NCI-H1436 (cell line): ENCODE data around the gene GMEB2.
"Not testable (repeated sequence)": the region's sequence is repeated elsewhere in the genome, so short reads cannot be mapped to it uniquely, and the experiment has no call there.

Experiments used
- DNase-seq: peaks from one replicate; lab custom pipeline; 2025; lab: John Stamatoyannopoulos, UW

The GMEB2 gene, protein sequence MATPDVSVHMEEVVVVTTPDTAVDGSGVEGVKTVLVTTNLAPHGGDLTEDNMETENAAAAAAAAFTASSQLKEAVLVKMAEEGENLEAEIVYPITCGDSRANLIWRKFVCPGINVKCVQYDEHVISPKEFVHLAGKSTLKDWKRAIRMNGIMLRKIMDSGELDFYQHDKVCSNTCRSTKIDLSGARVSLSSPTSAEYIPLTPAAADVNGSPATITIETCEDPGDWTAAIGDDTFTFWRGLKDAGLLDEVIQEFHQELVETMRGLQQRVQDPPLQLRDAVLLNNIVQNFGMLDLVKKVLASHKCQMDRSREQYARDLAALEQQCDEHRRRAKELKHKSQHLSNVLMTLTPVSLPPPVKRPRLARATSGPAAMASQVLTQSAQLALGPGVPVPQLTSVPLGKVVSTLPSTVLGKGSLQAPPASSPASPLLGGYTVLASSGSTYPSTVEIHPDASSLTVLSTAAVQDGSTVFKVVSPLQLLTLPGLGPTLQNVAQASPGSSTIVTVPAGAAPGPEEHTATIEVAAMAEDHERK

DNA sequence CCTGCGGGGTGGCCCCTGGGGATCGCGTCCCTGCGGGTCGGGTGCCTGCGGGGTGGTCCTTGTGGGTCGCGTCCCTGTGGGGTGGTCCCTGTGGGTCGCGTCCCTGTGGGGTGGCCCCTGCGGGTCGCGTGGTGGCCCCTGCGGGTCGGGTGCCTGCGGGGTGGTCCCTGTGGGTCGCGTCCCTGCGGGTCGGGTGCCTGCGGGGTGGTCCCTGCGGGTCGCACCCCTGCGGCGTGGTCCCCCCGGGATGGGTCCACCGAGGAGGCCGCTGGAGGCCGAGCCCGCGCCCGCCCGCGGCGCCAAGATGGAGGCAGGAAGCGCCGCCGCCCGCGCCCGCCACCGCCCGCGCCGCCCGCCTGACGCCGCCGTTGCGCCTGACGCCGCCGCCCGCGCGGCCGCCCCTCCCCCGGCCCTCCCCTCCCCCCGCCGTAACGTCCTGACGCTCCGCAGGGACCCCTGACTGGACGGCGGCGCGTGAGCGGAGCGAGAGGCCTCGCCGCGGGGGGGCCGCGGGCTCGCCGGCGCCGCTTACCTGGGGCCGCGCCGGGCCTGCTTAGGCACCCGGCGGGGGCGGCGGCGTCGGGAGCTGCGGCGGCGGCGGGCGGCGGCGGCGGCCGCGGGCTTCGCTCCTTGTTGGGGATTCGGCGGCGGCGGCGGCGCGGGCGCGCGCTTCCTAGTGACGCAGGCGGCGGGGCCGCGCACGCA, at the start of gene GMEB2:
Gene GMEB2, minus strand, starts transcription at position 678 of the 705 bp plus-strand sequence. CDS start 7,704 bp downstream, outside the sequence.
- DNase-seq = peak; percentile 76

- no peak for DNase-seq
Measured at GRCh38 chr20:63675681-63676368, 48.9 kb upstream of the GMEB2 start.

- DNase-seq = no peak
Measured at GRCh38 chr20:63673951-63674350, 47.0 kb upstream of the GMEB2 start.

DNA sequence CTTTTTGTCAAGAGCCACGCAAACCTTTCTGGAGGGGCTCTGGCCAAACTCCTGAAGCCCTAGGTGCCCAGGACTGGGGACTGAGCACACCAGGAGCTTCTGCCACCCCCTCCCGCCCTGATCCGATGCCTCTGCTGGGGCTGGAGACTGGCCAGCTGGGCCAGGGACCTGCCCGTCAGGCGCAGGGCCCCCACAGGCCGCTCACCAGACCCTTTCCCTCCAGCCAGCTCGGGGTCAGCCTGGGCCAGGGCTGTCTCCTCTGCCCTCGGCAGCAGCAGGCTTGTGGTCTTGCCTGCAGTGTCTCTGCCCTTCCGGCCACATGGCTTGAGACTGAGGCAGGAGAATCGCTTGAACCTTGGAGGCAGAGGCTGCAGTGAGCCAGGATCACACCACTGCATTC, 45.8 kb upstream of the GMEB2 start:
- no peak for DNase-seq

GRCh38 chr20:63671695-63672094, 44.8 kb upstream of the GMEB2 start:
- not testable (repeated sequence) for DNase-seq

DNA sequence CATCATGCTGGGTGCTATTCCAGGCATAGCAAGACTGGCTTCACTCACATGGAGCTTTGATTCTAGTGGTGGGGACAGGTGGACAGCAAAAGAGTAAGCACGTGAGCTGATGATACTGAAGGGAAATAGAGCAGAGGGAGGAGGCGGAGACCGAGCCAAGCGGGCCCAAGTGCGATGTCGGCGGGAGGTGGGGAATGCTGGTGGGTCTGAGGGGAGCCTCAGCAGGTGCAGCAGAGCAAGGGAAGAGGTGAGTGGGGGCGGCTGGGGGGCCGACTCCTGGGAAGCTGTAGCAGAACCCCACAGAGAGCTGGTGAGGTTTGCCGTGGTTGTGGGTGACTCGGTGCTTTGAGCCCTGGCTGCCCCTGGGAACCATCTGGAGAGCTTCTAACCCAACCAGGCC, 41.5 kb upstream of the GMEB2 start:
- no peak for DNase-seq

DNA sequence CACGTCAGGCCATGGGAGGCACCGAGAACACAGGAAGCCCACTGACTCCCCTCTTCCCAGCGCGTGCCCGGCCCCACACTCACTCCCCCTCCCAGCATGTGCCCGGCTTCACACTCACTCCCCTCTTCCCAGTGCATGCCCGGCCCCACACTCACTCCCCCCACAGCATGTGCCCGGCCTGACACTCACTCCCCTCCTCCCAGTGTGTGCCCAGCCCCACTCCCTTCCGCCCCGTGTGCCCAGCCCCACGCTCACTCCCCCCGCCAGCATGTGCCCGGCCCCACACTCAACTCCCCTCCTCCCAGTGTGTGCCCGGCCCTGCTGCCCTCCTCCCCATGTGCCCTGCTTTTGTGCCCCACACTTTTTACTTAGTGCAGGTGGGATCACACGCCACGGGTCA, 41.0 kb upstream of the GMEB2 start:
- DNase-seq = no peak

- DNase-seq = no peak
Measured at GRCh38 chr20:63665708-63666107, 38.8 kb upstream of the GMEB2 start.

DNA sequence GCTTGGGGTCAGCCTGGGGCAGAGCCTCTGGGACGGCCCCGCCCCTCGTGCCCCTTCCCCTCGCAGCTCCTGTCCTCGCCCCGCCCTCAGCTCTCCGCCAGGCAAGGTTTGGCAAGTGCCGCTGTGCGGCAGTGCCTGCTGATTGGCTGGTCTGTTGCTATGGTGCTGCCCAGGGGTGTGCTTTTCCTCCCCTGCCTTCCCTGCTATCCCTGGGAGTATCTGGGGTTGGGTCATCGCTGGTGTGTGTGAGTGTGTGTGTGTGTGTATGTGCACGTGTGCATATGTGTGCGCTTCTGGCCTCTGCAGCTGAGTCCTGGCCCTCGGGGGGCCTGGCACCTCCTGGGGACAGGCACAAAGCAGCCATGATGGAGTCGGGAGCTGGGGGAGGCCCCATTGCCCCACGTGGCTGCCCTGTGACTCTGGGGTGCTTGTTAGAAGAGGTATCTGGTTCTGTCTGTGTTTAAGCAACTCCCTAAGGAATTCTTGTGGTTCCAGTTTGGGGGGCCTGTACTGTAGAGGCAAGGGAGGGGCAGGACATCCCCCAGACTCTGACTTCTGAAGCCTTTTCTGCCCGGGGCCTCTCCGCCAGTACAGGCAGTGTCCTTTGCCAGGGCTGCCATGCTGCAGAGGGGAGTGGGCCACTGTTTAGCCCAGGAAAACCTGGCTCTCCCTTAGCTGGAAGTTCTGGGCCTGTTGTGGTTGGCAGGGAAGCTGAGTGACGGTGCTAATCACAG, 38.1 kb upstream of the GMEB2 start:
- DNase-seq = no peak

DNA sequence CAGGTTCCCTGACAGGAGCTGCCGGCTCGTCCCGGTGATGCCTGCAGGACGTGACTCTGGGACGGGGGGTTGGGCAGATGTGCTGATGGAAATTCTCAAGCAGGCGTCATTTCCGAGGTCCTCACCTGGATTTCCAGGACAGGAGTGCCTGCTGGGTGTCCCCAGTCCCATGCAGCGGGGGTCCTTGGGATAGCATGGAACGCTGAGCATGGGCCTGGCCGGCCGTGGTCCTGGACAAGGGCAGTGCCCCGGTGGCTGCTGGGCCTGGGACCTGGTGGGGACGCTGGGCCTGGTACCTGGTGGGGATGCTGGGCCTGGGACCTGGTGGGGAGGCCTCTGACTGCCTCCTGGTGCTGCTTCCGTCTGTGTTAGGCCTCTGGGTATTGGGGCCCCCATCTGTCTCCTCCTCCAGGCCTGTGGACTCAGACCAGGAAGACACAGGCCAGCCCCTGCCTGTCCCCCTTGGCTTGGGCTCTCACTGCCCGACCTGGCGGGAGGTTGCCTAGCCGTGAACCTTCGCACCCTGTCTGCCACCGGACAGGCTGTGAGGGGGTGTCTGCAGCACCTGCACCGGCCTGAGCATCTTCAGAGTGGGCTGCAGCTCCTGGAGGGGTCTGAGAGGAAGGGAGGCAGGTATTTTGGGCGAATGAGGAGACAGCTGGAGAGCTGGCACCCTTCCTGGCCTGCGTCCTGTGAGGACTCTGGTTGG, 37.4 kb upstream of the GMEB2 start:
- DNase-seq = no peak

DNA sequence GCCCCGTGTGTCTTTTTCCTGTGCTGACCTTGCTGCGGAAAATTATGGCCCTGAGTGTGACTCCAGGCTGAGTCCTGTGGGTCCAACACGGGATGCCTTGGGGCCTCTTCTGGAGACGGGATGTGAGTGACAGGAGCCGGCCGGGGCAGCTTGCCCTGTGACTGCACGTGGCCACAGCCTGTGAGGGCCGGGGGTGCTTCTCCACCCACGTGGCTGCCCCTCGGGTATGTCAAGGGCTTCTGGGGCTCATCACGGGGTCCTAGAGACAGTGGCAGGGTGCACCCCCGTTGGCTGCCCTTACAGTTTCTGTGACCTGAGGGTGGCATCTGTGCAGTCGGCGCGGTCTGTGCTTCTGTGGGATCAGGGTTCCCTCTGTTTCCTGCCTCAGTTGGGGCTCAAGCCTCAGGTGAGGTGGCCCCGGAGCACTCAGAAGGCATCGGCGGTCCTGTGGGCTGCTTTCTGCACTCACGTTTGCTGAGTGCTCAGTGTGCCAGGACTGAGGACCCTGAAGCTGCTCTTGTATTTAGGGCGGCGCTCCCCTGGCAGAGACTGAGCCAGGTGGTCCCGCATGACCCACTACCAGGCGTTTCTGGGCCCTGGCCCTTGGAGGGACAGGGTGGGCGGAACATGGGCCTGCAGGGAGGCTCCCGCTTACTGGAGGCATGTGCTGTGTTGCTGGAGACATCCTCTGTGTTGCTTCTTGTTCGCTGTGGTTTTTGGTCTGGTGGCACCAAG, 36.6 kb upstream of the GMEB2 start:
- no peak for DNase-seq

GRCh38 chr20:63662813-63663189, 35.9 kb upstream of the GMEB2 start:
- no peak for DNase-seq

GRCh38 chr20:63661959-63662812, 35.3 kb upstream of the GMEB2 start:
- no peak for DNase-seq

DNA sequence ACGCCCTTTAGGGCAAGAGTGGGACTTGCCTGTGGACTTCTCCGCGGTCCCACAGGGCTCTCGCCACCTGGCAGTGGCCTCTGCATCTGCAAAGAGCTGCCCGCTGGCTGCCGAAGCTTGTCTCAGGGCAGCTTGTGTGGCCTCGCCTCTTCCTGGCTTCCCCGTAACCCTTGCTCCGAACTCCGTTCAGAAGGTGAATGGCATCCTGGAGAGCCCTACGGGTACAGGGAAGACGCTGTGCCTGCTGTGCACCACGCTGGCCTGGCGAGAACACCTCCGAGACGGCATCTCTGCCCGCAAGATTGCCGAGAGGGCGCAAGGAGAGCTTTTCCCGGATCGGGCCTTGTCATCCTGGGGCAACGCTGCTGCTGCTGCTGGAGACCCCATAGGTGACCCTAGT, 34.2 kb upstream of the GMEB2 start:
- no peak for DNase-seq

- DNase-seq = no peak
Measured at GRCh38 chr20:63660622-63661021, 33.7 kb upstream of the GMEB2 start.

DNA sequence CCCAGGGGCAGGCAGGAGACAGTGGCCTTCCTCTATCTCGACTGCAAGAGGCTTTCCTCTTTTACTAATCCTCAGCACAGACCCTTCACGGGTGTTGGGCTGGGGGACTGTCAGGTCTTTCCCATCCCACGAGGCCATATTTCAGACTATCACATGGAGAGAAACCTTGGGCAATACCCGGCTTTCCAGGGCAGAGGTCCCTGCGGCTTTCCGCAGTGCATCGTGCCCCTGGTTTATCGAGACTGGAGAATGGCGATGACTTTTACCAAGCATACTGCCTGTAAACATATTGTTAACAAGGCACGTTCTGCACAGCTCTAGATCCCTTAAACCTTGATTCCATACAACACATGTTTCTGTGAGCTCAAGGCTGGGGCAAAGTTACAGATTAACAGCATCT, 33.3 kb upstream of the GMEB2 start:
- not testable (repeated sequence) for DNase-seq

DNA sequence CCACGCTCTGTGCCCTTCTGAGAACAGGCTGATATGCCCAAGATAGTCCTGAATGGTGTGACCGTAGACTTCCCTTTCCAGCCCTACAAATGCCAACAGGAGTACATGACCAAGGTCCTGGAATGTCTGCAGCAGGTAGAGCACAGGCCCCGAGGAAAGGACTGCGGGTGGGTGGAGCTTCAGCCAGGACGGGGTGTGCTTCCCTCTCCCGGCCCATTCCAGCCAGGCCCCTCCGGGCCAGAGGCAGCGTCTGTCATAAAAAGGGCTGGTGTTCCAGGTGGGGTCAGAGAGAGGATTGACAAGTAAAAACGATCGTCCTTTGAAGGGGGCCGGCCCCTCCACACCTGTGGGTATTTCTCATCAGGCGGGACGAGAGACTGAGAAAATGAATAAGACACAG, 32.5 kb upstream of the GMEB2 start:
- DNase-seq = no peak

GRCh38 chr20:63658749-63659187, 31.9 kb upstream of the GMEB2 start:
- no peak for DNase-seq

GRCh38 chr20:63657937-63658748, 31.2 kb upstream of the GMEB2 start, which contains the start of gene RTEL1:
Gene RTEL1 (plus strand): TSS chr20:63658312. CDS start chr20:63659403, 1,091 bp downstream.
- DNase-seq = peak; percentile 76
